ENCODE measurements around the gene LMBRD1.
"Not testable (repeated sequence)": the region's sequence is repeated elsewhere in the genome, so short reads cannot be mapped to it uniquely, and the experiment has no call there.

The LMBRD1 gene

DNA sequence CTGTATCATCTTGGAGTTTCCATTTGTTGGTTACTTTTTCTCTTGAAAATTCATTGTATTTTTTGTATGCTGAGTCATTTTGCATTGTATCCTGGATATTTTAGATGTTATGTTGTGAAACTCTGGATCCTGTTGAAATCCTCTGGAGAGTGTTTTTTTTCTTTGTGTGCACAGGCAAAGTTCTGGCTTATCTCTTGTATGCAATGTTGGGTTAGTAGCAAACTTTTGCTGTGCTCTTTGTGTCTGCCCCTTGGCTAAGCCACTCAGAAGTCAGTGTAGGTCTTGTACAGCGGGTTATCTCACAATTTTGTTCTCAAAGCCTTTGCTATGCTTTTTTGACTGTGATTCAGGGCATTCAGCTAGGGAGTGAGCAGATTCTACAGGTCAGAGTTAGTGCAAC, 29.1 kb upstream of the LMBRD1 start:
- H3K27ac ChIP-seq, result no peak overlapping the region
- TF ChIP-seq, protein P1, sequence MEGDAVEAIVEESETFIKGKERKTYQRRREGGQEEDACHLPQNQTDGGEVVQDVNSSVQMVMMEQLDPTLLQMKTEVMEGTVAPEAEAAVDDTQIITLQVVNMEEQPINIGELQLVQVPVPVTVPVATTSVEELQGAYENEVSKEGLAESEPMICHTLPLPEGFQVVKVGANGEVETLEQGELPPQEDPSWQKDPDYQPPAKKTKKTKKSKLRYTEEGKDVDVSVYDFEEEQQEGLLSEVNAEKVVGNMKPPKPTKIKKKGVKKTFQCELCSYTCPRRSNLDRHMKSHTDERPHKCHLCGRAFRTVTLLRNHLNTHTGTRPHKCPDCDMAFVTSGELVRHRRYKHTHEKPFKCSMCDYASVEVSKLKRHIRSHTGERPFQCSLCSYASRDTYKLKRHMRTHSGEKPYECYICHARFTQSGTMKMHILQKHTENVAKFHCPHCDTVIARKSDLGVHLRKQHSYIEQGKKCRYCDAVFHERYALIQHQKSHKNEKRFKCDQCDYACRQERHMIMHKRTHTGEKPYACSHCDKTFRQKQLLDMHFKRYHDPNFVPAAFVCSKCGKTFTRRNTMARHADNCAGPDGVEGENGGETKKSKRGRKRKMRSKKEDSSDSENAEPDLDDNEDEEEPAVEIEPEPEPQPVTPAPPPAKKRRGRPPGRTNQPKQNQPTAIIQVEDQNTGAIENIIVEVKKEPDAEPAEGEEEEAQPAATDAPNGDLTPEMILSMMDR (conservative IDR thresholded peaks at IDR 0.05), result no peak
- no peak for TF ChIP-seq ZFX (IDR thresholded peaks at IDR 0.05)

DNA sequence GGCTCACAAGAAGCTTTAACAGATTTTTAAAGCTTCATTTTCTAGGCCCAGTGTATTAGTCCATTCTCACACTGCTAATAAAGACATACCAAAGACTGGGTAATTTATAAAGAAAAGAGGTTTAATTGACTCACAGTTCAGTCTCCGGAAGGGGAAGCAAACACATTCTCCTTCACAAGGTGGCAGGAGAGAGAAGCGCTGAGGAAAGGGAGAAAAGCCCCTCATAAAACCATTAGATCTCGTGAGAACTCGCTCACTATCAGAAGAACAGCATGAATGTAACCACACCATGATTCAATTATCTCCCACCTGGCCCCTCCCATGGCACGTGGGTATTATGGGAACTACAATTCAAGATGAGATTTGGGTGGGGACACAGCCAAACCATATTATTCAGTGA, 27.5 kb upstream of the LMBRD1 start:
- TF ChIP-seq, protein P1 (conservative IDR thresholded peaks at IDR 0.05), result 0 out of 2 replicates have a peak, but pooled peaks have one; percentile 2
- H3K27ac ChIP-seq, result not testable (repeated sequence)

DNA sequence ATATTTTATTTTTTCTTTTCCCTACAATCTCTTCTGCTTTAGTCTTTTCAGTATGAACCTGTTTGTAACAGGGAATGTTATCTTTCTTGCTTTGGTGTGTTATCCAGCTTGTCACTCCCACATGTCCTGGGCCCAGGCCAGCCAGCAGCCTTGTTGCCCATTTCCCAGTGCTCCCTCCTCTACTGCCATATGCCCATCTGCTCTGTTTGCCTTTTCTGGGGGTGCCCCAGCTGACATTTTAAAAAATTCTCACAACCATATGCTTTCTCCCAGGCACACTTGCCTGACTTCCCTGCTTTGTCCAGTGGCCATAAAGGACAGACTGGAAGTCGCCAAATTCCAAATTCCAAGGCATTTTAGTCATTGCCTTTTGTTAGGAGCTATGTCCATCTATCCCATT, 23.6 kb upstream of the LMBRD1 start:
- H3K27ac ChIP-seq, result no peak overlapping the region
- no peak for TF ChIP-seq ZFX (IDR thresholded peaks at IDR 0.05)
- TF ChIP-seq, protein P1 (conservative IDR thresholded peaks at IDR 0.05), result no peak

DNA sequence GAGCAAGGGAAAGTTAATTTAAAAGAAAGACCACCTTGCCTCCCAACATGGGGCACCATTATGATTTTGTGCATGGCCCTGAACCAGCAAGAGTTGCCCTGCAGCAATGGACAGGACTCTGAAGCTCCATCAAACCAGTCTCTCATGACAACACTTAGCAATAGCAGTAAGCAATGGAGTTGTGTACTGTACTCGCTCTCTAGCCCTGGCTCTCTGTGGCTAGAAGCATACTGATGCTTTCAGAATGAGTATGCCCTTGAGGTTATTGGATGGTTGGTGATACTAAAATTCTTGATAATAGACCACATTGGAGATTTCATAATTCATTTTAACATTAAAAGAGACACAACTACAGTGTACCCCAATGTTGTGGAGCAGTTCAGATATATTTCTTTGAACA, 23.2 kb upstream of the LMBRD1 start:
- TF ChIP-seq, protein P1 (conservative IDR thresholded peaks at IDR 0.05), result no peak
- TF ChIP-seq ZFX (IDR thresholded peaks at IDR 0.05), result no peak
- H3K27ac ChIP-seq, result no peak overlapping the region

DNA sequence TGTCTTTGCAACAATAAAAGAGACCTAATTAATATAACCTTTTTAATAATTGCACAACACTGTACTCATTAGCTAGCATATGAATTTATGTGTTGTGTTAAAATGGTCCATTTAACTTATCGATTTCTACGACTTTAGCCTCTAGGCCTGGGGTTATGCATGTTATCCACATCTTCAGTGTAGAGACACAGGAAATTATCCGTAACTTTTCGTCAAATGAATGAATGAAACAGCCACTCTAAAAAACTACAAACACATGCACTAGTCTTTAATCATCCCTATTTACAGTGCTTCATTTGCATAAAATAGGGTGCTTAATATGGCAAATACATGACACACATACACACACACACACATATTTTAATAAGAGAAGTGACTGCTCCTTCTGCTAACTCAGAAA, 22.3 kb upstream of the LMBRD1 start:
- TF ChIP-seq, protein P1 (conservative IDR thresholded peaks at IDR 0.05), result no peak
- TF ChIP-seq ZFX (IDR thresholded peaks at IDR 0.05), result no peak
- no peak overlapping the region for H3K27ac ChIP-seq

DNA sequence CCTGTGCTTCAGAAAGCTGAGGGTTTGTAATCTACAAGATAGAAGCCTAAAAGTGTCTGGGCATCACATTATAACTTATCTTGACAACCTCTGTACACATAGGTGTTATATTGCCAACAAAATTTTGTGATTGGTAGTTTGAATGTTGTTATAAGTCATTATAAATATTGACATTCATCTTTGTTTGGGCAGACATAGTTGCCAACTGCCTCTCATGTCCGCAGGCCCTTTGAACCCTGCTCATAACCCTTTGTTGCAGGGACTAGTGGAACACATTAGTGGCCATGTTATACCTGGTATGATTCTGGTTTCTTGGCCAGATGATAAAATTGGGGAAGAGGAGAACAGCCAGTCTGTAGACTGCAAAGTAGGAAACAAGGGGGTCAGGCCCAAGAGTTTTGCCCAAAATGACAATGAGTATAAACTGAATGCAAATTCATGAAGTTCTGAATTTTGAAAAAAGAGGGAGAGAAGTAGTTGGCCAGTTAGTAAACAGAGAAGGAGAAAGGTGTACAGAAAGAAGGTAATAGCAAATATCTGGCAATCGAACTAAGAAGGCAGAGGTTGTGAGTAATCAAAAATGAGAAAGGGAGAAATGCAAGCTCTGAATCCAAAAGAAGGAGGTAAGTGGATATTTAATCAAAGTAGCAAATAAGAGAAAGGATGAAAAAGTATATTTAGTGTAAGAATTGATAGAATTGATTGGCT, 21.6 kb upstream of the LMBRD1 start:
- no peak for TF ChIP-seq ZFX (IDR thresholded peaks at IDR 0.05)
- TF ChIP-seq, protein P1 (conservative IDR thresholded peaks at IDR 0.05), result no peak
- H3K27ac ChIP-seq, result no peak overlapping the region

DNA sequence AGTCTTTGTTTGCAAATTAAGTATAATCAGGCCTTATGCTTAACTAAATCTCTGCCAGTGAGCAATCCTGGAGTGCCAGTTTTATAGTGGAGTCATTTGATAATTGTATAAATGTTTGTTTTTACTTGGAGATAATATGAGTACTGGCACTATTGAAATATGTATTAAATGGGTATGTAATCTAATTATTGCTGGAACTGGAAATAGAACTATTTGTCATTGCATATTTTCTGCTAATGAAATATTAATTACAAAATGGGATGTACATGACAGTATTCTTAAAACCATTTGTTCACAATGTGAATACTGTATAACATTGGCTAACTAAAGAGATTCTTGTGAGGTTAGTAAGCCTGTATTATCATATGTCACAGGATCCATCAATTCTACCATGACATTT, 20.5 kb upstream of the LMBRD1 start:
- no peak for TF ChIP-seq ZFX (IDR thresholded peaks at IDR 0.05)
- TF ChIP-seq, protein P1 (conservative IDR thresholded peaks at IDR 0.05), result no peak

More for the DNA sequence above, 20.5 kb upstream of the LMBRD1 start:
- no peak overlapping the region for H3K27ac ChIP-seq

Data from C4-2B (cell line).